Loucy (cell line): ENCODE data around the gene GLA.

Source experiments
- CTCF ChIP-seq: fragments of 200-600 bp; sonication (generic); conservative IDR thresholded peaks from 2 replicates; pipeline ENCODE4 v1.5.1; 2014; ENCODE audit warnings: mild to moderate bottlenecking, antibody characterized with exemption, low read length
- EZH2phosphoT487 ChIP-seq: fragments of 200-600 bp; IDR thresholded peaks from 2 replicates; pipeline ENCODE4 v1.6.1; 2018; ENCODE audit warnings: antibody characterized with exemption, mild to moderate bottlenecking, moderate library complexity, borderline replicate concordance

- TF ChIP-seq CTCF (no peak), EZH2phosphoT487 (no peak)
Observed at GRCh38 chrX:101409043-101409442, 1.3 kb upstream of the GLA start.
